Hippocampal formation (tissue), 2 donors: Measurements from ENCODE around the gene PTK7.

Experiments used
- DNase-seq, 2 donors: peaks; one replicate each; lab custom pipeline; 2025; lab: John Stamatoyannopoulos, UW

PTK7 gene

DNA sequence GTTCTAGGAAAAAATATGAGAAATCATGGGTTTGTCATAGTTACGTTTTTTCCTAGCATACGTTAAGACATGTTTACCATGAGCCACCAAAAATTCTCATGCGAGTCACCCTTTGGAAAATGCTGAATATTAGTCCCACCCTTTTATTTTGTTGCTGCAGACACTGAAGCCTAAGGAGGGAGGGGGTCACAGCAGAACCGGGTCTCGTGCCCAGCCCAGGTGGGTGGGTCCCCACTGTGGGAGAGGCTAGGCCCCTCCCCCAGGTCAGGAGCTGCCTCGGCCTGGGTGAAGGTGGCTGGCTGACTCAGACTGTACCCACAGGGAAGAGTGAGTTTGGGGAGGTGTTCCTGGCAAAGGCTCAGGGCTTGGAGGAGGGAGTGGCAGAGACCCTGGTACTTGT, 68.8 kb downstream of the PTK7 start:
- no peak for DNase-seq

GRCh38 chr6:43146261-43146660, 70.1 kb downstream of the PTK7 start:
- DNase-seq: no peak

DNA sequence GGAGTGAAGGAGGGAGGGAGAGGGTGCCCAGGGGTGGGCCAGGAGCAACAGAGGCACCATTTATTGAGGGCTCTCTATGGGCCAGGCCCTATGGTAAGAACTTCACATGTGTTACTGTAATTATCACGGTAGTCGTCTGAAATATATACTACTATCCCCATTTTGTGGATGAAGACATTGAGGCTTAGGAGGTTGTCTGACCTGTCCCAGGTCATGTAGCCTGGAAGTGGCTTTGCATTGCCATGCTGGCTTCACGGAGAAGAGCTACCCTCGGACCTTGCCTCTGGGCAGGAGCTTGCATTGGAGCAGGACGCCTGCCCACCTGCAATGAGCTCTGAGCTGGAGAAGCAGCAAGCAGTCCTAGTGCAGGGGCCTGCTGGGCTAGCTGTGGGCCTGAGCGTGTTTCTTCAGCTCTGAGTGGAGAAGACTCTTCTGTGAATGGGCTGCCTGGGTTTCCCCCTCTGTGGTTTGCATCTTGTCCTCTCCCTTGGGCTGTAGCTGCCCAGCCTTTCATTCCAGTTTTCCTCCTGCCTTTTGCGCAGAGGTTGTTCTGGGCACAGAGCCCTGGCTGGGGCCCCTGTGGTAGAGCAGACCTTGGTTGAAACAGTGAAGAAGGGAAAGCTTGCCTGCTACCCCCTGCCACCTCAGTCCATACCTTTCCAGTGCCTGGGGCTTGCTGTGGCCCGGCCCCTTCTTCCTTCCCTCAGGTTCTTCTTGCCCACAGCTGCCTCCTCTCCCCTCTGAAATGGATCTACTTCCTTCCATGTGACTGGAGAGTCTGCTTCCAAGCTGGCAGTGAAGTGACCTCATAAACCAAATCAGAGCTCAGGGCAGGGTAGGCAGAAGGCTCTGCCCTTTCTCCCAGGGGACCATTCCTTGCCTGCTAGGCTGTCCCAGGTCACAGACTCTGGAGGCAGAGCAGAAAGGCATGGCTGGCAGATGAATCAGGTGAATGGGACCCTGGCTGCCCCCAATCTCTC, 70.9 kb downstream of the PTK7 start:
- DNase-seq: no peak

DNA sequence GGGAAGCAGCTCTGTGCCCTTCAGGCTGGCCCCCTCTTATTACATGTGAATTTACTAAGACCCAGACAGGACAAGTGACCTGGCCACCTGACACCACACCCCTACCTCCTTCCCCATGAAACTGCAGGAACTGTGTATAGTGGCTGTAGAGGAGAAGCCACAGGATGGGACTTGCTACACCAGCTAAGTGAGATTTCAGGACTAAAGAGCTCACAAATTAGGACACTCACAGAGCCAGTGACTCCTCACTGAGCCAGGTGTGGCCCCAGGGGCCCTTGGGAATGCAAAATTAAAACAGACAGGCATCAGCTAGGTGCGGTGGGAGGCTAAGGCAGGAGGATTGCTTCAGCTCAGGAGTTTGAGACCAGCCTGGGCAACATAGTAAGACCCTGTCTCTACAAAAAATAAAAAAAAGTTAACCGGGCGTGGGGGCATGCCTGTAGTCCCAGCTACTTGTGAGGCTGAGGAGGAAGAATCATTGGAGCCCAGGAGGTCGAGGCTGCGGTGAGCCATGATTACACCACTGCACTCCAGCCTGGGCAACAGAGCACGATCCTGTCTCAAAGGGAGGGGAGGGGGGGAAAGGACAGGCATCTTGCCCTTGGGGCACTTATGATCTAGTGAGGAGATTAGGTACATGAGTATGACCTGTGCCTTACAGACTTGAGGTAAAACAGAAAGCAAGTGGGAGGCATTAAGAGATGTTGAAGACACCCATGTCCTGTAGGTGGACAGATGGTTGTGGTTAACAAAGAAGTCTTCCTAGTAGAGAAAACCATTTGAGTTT, 71.8 kb downstream of the PTK7 start:
- no peak for DNase-seq

- no peak for DNase-seq
Measured at GRCh38 chr6:43149265-43149664, 73.2 kb downstream of the PTK7 start.

DNA sequence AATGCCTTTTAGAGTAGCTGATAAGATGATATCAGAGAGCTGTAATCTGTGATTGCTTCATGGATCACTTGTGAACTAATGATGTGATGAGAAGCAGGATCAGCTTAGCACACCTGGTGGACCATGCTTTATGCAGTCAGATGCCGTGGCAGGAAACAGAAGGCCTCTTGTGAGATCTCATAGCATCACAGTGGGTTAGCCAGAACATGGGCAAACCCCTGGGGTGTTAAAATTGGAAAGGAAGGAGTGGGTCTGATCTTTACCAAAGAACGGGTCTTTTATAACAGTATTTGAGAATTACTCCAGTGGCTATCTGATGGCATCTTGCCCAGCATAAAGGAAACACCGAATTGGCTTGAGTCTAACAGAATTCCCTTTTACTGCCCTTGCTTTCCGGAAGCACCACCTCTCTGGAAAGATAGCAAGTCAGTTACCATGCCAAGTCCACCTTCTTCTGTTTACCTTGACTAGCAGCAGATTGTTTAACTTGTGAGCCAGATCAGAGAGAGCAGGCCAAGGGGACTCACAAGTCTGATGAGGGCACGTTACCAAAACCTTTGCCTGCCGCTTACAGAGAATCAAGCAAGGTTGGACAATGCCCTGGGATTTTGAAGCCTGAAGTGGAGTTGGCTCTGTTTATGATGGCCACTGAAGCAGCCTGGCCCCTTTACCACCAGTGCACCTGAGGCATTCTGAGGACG, 74.1 kb downstream of the PTK7 start:
- no peak for DNase-seq

DNA sequence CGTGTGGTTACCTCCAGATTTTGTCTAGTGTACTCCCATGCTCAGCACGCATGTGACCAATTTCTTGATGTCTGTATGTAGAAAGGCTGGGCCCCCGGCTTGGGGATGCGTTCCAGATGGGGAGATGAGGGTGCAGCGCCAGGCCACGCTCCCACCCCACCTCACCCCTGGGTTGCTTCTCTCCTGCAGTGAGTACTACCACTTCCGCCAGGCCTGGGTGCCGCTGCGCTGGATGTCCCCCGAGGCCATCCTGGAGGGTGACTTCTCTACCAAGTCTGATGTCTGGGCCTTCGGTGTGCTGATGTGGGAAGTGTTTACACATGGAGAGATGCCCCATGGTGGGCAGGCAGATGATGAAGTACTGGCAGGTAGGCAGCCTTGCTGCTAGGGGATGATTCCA, 83.5 kb downstream of the PTK7 start:
- no peak for DNase-seq

DNA sequence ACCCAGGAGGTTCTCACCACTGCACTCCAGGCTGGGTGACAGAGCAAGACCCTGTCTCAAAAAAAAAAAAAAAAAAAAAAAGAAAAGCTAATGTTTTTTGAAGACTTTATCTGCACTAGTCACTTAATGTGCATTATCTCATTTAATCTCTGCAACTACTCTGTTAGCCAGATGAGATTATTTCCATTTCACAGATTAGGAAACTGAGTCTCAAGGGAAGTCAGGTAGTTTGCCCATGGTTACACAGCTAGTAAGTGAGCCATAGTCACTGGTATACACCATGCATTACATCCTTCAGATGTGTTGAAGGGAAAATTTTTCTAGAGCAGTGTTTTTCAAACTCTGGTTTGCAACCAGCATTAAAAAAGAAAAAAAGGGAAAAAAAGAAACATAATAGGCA, 87.8 kb downstream of the PTK7 start:
- no peak for DNase-seq

- DNase-seq: no peak
Measured at GRCh38 chr6:43170417-43170930, 94.4 kb downstream of the PTK7 start.

DNA sequence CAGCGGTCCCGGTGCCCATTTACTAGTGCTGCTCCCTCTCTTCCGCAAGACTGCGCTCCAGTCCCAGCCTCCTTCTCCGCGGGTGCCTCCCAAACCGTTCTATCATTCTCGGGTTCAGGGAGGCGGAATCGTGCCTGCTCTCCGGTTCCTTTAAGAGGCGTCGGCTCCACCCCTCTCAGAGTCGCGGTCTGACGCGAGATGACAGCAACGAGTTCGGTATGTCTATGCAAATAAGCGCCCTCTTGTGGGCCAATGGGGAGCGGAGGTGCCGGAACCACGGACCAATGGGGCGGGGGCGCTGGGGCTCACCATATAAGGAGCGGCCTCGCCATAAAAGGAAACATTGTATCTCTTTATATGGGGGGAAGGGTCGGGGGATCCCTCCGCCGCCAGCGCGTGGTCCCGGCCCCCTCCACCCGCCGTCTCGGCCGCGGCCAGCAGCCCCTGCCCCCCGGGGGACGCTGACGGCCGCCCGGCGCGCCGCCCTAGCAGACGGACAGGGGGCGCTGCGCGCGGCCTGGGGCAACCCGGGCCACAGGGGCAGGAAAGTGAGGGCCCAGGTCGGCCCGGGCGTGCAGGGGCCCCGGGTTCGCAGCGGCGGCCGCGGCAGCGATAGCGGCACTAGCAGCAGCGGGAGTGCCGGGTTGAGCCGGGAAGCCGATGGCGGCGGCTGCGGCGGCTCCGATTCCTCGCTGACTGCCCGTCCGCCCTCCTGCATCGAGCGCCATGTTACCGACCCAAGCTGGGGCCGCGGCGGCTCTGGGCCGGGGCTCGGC, 95.0 kb downstream of the PTK7 start, which contains the start of gene SRF:
TSS of gene SRF (plus strand) at position 339 of the 776 bp plus-strand sequence. CDS start at position 727, 388 bp downstream.
- peak; percentile 98 to 99 for DNase-seq

DNA sequence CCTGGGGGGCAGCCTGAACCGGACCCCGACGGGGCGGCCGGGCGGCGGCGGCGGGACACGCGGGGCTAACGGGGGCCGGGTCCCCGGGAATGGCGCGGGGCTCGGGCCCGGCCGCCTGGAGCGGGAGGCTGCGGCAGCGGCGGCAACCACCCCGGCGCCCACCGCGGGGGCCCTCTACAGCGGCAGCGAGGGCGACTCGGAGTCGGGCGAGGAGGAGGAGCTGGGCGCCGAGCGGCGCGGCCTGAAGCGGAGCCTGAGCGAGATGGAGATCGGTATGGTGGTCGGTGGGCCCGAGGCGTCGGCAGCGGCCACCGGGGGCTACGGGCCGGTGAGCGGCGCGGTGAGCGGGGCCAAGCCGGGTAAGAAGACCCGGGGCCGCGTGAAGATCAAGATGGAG, 95.6 kb downstream of the PTK7 start:
- no peak for DNase-seq

DNA sequence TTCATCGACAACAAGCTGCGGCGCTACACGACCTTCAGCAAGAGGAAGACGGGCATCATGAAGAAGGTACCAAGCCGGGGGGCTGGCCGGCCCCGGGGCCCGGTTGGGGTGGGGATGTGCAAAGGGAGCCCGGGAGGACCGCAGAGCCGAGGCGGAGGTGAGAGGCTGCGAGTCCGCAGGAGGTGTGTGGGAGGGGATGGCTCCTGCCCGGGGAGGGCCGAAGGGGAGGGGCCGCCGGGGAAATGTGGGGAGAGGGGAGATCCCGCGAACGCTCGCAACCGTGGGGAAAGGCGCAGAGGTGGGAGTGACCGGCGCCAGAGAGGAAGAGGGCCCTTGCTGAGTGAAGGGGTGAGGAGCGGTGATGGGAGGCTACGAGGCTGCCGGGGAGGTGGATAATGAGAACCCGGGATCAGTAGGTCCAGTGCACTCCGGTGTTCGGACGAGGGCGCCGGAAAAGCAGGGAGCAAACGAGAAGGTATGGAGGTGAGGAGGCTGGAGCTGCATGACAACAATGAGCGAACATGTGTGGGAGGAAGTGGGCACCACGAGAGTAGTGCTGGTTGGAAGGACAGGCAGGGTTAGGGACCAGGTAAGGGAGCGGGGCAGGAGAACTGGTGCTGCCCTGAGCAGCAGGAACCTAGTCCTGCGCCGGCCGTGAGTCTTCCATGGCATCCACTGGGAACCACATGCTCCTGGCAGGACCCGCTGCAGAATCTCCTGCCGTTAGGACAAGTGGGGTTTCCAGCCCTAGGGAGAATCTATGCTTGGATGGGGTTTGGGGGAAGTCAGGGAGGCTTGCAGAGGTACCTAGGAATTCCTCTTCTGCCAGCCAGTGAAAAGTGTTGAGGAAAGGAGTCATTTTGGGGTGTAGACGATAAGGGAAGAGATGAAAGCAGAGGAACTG, 96.2 kb downstream of the PTK7 start:
- peak; percentile 13 to 31 for DNase-seq

- no peak for DNase-seq
Measured at GRCh38 chr6:43173591-43174262, 97.6 kb downstream of the PTK7 start.

- peak; percentile 97 to 99 for DNase-seq
Measured at GRCh38 chr6:43174263-43175112, 98.4 kb downstream of the PTK7 start.

DNA sequence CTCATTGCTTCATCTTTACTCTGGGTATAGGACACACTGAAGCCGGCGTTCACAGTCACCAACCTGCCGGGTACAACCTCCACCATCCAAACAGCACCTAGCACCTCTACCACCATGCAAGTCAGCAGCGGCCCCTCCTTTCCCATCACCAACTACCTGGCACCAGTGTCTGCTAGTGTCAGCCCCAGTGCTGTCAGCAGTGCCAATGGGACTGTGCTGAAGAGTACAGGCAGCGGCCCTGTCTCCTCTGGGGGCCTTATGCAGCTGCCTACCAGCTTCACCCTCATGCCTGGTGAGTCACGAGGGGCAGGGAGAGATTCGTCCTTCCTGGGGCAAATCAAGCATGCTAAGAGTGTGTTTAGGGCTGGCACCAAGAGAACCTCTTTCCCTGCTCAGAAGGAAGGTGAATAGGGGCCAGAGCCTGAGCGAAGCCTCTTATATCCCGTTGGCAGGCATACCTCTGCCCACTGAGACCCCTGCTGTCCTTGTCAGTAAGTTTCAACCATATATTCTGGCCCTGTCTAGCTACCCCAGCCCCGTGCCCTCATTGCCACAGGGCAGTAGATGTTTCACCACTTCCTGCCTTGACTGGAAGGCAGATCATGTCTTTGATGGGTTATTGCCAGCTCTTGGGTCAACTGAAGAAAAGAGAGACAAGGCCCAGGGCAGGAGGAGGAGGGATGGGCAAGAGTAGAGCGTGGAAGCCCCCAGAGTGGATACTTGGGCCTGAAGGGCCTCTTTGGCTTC, 99.7 kb downstream of the PTK7 start:
- no peak for DNase-seq

GRCh38 chr6:43176423-43176786, 100.3 kb downstream of the PTK7 start:
- no peak for DNase-seq

- no peak for DNase-seq
Measured at GRCh38 chr6:43178150-43178549, 102.0 kb downstream of the PTK7 start.
